GM19438 (cell line): ENCODE results near the gene FAM241B.

Source experiments
- ATAC-seq: cut with Tn5 transposase; IDR thresholded peaks from one replicate; pipeline ENCODE4 v1.9.1; 2021; ENCODE audit warnings: low read depth; ENCODE audit not compliant: unreplicated experiment

Gene FAM241B

GRCh38 chr10:69629897-69630650 is at the start of gene FAM241B:
Gene FAM241B (plus strand): TSS chr10:69630247. CDS start chr10:69631744, 1,497 bp downstream.
- peak; percentile 60 for ATAC-seq

DNA sequence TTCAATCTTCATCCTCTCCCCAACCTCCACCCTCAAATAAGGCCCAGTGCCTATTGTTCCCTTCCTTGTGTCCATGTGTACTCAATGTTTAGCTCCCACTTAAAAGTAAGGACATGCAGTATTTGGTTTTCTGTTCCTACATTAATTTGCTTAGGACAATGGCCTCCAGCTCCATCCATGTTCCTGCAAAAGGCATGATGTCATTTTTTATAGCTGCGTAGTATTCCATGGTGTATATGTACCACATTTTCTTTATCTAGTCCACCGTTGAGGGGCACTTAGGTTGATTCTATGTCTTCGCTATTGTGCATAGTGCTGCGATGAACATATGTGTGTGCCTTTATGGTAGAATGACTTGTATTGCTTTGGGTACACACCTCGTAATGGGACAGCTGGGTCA is 49.6 kb upstream of the FAM241B start:
- ATAC-seq: no peak

DNA sequence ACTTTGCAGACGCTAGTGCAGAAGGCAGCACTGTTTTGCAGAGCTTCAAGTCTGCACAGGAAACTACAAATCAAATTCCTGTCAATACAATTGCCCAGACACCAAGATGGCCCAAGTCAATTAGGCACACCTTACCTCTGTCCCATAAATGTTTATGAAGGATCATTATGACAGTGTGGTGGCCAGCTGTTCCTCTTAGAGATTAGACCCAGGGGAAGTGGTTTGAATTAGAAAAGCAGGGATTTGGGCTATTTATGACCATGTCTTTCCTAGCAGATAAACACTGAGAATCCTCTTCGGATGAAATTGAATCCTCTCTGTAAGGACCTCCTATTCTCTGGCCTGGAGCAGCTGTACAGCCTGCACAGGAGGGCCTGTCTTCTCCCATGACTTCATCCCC is 46.9 kb upstream of the FAM241B start:
- no peak for ATAC-seq

DNA sequence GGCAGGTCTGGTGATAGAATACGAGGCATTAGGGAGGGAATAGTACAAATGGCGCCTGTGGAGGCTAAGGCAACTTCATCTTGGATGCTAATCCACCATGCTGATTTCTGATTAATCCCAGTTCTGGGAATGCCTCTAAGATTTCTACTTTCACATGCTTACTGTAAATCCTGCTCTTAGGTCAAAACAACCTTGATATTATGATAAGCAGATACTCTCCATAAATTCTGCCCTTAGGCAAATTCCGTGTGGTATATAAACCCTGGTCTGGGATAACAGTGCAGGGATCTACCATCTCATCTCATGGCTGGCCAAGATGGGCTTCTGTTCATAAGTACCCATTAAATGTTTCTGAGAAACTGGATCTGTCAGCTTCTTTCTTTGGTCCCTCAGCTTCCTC is 45.4 kb upstream of the FAM241B start:
- no peak for ATAC-seq

- ATAC-seq: no peak
Measured at GRCh38 chr10:69588358-69588757, 41.7 kb upstream of the FAM241B start.

DNA sequence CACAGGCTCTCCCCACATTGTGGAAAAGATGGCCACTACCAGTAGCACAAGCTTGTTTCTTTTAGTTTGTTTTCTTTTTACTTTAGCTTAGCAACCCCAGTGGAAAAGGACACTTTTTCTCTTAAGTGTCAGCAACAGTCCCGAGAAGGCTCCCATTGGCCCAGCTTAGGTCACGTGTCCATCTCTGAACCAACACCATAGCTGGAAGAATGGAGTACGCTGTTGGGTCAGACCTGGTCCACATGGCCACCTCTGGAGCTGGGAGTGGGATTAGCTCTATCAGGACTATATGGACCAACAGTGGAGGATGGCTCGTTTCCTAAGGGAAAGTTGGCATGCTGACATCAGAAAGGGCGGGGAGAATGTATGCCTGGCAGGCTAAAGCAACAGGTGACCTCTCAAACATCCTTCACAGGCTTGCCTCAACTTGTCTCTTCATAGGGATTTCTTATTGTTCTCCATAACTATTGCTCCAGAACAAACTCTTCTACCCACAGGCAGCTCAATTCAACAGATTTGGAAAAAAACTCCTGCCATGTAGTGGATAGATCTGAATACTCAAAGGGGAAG is 29.2 kb upstream of the FAM241B start:
- ATAC-seq: no peak

GRCh38 chr10:69609077-69609476 is 21.0 kb upstream of the FAM241B start:
- no peak for ATAC-seq

DNA sequence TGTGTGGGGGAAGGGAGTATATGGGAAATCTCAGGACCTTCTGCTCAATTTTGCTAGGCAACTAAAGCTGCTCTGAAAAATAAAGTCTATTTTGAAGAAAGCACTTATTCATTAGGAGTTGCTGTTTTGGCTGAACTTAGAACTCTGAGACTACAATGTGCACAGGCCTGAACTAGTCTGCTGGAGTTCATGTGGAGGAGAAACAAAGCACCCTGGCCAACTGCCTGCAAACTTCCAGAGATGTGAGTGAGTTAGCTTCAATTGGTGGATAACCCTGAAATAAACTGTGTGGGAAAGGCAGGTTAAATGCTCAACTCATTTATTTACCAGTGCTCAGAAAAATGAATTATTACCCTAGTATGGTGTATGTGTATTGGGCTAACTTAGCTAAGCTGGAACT is 17.3 kb upstream of the FAM241B start:
- no peak for ATAC-seq

DNA sequence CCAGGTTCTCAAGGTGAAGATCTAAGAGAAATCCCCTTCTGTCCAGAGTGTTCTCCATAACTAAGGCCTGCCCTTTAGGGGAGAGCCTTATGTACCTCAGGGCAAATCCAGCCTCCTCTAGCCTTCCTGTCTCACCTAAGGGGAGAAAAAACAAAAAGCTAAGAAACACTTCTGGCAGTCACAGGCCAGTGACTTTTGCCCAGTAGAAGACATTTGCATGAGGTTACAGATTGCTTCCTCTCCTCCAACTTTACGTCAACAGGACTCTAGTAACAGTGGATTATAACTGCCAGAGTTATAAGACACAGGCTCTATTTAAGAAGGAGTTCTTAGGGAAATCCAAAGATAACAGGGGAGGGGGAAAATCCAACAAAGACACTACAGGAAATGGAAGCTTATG is 15.9 kb upstream of the FAM241B start:
- ATAC-seq: no peak

- ATAC-seq: no peak
Measured at GRCh38 chr10:69616358-69616757, 13.7 kb upstream of the FAM241B start.

DNA sequence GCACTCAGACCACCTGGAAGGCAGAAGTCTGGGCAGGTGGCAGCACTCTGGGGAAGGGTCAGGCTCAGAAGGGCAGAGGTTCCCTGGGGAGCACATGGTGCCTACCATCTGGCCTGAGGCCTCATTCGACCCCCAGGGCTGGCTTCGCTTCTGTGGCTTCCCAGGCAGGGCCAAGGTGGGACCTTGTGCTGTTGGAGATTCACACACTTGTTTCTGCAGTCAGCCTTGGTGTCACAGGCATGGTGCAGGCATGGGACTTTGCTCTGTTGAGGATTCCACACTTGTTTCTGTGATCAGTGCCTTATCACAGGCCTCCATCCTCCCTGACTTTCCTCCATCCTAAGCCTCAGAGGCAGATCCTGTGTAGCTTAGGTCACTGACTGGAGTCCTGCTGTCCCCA is 11.3 kb upstream of the FAM241B start:
- no peak for ATAC-seq

- no peak for ATAC-seq
Measured at GRCh38 chr10:69619626-69620025, 10.4 kb upstream of the FAM241B start.

DNA sequence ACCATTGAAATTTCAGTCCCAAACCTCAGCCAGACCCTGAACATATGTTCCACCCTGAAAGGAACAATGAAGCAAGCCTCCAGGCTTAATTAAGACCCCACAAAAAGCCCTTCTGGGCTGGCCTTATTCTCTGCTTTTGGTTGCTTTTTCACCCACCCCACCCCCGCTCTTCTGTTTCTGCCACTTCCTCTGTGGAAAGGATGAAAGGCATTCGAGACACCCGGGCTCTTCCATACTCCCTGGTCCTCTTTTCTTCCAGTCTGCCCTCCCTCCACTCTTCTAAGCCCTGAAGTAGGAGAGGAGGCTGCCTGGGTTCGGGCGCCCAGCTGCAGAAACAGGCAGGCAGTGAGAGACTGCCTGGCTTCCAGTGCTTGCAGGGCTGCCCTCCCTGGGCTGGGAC is 9.4 kb upstream of the FAM241B start:
- ATAC-seq: no peak

GRCh38 chr10:69624245-69624786 is 5.7 kb upstream of the FAM241B start:
- no peak for ATAC-seq

DNA sequence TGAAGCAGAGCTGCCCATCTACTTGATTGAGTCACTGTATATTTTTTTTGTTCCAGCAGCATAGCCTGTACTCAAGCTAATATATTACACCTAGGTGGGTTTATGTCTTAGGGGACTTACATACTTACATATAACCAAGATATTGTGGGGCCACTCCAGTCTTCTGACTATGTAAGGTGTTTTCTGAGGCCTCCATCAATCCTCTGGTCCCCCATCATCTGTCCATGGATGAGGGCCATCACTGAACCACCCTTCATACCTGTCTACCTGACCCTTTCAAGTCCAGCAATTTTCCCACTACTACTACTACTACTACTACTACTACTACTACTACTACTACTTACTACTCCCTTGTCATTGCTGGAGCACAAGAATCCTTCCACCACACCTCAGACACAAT is 3.2 kb upstream of the FAM241B start:
- no peak for ATAC-seq

DNA sequence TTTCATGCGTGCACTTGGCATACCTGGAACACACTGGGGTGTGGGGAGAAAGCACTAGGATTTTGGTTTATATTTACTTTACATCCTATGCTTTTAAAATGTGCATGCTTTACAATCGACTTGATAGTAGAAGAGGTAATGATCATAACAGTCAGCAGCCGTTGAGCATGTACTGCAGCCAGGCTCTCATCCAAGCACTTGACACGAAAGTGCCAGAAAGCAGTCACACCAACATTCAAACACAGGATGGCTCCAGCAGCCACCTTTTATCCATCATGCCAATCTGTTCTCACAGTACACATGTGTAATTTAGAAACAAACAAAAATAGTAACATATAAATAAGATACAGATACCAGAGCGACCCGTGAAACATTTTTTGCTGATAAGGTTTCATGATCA is 1.2 kb upstream of the FAM241B start:
- ATAC-seq: no peak

GRCh38 chr10:69629519-69629896 is 539 bp upstream of the FAM241B start:
- ATAC-seq: no peak

DNA sequence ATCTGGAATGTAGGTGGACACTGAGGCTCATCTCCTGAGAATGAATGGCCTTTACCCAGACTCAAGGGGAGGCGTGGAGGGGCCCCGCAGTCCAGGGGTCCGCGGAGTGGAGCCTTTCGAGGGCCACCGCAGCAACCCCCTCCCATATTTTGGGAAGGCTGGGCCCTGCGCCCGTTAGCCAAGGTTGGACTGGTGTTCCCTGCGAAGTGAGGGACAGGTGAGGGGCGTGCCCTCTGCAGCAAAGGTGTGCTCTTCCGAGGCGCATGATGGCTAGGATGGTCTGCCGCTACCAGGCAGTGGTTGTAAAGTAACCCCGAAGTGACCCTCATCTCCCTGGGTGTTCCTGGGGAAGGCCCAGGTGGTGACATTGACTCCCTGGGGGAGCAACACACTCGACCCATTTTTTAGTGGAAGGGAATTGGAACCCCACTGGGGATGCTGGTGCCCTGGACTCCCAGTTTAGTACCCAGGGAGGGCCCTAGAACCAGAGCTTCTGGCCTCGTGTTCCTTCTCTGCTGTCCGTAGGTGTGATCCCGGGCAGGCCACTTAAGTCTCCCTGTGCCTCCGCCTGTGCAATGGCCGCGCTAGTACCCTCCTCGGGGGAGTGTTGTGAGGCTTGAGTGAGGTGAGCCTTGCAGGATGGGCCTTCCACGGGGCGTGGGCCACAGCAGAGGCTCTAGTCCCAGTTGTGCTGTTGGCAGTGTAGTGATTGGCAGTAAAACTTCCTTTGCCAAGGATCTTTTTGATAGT is 779 bp downstream of the FAM241B start:
- no peak for ATAC-seq

- no peak for ATAC-seq
Measured at GRCh38 chr10:69631566-69631965, 1.5 kb downstream of the FAM241B start.

GRCh38 chr10:69632516-69633199 is 2.6 kb downstream of the FAM241B start:
- ATAC-seq: no peak
